HepG2 (cell line): ENCODE data around the gene FAM110D. TPM values are rescaled to one million over a fixed set of nuclear protein-coding genes. Genes with fewer than 3 reads are reported as not detected.

ENCODE experiments used
- ATF7-NPFF ChIP-seq: sonication (generic); formaldehyde crosslinking; IDR thresholded peaks from 2 replicates; pipeline ENCODE4 v1.8.1; 2023; ENCODE audit warnings: mild to moderate bottlenecking, low read depth, missing genetic modification reagents, moderate library complexity
- KMT2A ChIP-seq: sonication (generic); formaldehyde crosslinking; IDR thresholded peaks from 2 replicates; pipeline ENCODE4 v1.4.0; 2020; ENCODE audit warnings: missing genetic modification reagents
- NR2F6 ChIP-seq, 2 experiments: IDR thresholded peaks; 2 replicates each; pipeline ENCODE4 v1.6.1; 2016; ENCODE audit warnings: antibody characterized with exemption in 1 of 2, mild to moderate bottlenecking in 1 of 2
- TCF7L2 ChIP-seq: IDR thresholded peaks from 2 replicates; pipeline ENCODE4 v1.6.1; 2011; ENCODE audit warnings: mild to moderate bottlenecking, low read depth, low read length, moderate library complexity
- ZNF350 ChIP-seq: sonication (generic); formaldehyde crosslinking; IDR thresholded peaks from 2 replicates; pipeline ENCODE4 v1.4.0; 2020; ENCODE audit warnings: mild to moderate bottlenecking, low read depth, missing genetic modification reagents, borderline replicate concordance
- polyA plus RNA-seq, 8 experiments: library from polyadenylated mRNA; depleted of rRNA in 3 of 8; stranded (reverse) in 7 of 8; unstranded in 1 of 8; fragments of >200 nt; fragmentation: Illumina TruSeq in 4 of 8; extraction: Trizol in 4 of 8; gene quantifications; 2 replicates each; pipeline versions ENCODE4 v1.2.1 to v1.2.3, GENCODE V29; 2011 to 2016; ENCODE audit warnings: low read depth in 4 of 8, missing spikeins in 1 of 8, mixed read lengths in 1 of 8; ENCODE audit not compliant: insufficient read depth in 1 of 8
- total RNA-seq, 5 experiments: library from RNA; depleted of rRNA; stranded (reverse); fragments of >200 nt; fragmentation: Illumina TruSeq; extraction: Trizol; gene quantifications; 2 replicates each; pipeline ENCODE4 v1.2.3, GENCODE V29; 2016; ENCODE audit warnings: low read depth in 1 of 5
- TF ChIP-seq, protein P1 (sequence below): sonication (generic); formaldehyde crosslinking; IDR thresholded peaks from 2 replicates; pipeline ENCODE4 v1.5.1; 2020; ENCODE audit warnings: mild to moderate bottlenecking, missing genetic modification reagents, moderate library complexity
- TF ChIP-seq, protein P2 (sequence below): sonication (generic); formaldehyde crosslinking; IDR thresholded peaks from 2 replicates; pipeline ENCODE4 v1.9.0; 2021; ENCODE audit warnings: missing genetic modification reagents, mild to moderate bottlenecking, borderline replicate concordance
- TF ChIP-seq, protein P3 (sequence below): sonication (generic); formaldehyde crosslinking; IDR thresholded peaks from 2 replicates; pipeline ENCODE4 v1.5.1; 2020; ENCODE audit warnings: missing genetic modification reagents, mild to moderate bottlenecking, borderline replicate concordance
- TF ChIP-seq, protein P4 (sequence below): sonication (generic); formaldehyde crosslinking; IDR thresholded peaks from one replicate; pipeline ENCODE4 v1.5.1; 2020; ENCODE audit warnings: mild to moderate bottlenecking, missing genetic modification reagents; ENCODE audit errors: not compliant biosample characterization

Gene FAM110D
- total and polyA plus RNA-seq, 2 of the 13 experiments (the other 11 are each of a cell fraction or from before 2014, with no cell fraction given), result not detected

DNA sequence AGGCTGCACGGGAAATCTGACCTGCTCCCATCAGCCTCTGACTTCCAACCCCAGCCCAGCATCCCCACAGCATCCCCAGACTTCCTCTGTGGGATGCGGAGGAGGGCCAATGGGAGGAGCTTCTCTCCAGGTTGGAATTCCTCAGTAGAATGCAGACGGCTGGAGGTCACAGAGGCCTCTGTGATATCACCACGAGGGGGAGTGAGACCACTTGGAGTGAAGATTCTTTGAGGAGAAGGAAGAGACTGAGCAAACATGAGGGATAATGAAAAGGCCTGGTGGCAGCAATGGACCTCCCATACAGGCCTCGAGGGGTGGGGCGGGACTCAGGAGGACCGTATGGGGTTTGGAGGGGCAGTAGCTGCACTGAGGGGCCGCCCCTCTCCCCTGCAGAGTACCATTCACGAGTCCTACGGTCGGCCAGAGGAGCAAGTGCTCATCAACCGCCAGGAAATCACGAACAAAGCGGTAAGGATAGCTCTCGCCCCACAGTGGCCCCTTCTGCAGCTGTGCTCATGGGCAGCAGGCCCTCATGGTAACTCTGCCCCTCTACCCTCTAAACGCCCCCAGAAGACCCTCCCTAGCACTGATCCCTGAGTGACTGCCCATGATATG is 31.6 kb downstream of the FAM110D start, which contains the start of gene CATSPER4 (continued):
- TF ChIP-seq, protein P1, sequence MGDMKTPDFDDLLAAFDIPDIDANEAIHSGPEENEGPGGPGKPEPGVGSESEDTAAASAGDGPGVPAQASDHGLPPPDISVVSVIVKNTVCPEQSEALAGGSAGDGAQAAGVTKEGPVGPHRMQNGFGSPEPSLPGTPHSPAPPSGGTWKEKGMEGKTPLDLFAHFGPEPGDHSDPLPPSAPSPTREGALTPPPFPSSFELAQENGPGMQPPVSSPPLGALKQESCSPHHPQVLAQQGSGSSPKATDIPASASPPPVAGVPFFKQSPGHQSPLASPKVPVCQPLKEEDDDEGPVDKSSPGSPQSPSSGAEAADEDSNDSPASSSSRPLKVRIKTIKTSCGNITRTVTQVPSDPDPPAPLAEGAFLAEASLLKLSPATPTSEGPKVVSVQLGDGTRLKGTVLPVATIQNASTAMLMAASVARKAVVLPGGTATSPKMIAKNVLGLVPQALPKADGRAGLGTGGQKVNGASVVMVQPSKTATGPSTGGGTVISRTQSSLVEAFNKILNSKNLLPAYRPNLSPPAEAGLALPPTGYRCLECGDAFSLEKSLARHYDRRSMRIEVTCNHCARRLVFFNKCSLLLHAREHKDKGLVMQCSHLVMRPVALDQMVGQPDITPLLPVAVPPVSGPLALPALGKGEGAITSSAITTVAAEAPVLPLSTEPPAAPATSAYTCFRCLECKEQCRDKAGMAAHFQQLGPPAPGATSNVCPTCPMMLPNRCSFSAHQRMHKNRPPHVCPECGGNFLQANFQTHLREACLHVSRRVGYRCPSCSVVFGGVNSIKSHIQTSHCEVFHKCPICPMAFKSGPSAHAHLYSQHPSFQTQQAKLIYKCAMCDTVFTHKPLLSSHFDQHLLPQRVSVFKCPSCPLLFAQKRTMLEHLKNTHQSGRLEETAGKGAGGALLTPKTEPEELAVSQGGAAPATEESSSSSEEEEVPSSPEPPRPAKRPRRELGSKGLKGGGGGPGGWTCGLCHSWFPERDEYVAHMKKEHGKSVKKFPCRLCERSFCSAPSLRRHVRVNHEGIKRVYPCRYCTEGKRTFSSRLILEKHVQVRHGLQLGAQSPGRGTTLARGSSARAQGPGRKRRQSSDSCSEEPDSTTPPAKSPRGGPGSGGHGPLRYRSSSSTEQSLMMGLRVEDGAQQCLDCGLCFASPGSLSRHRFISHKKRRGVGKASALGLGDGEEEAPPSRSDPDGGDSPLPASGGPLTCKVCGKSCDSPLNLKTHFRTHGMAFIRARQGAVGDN, result no peak
- TF ChIP-seq NR2F6 (IDR thresholded peaks at IDR 0.05) (no peak), NR2F6 (CRISPR knock-in tag; IDR thresholded peaks at IDR 0.05) (0 out of 2 replicates have a peak, but pooled peaks have one; percentile 23), ZNF350 (CRISPR knock-in tag) (no peak), TCF7L2 (no peak), ATF7-NPFF (no peak), KMT2A (no peak)
- TF ChIP-seq, protein P2, sequence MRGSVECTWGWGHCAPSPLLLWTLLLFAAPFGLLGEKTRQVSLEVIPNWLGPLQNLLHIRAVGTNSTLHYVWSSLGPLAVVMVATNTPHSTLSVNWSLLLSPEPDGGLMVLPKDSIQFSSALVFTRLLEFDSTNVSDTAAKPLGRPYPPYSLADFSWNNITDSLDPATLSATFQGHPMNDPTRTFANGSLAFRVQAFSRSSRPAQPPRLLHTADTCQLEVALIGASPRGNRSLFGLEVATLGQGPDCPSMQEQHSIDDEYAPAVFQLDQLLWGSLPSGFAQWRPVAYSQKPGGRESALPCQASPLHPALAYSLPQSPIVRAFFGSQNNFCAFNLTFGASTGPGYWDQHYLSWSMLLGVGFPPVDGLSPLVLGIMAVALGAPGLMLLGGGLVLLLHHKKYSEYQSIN (CRISPR knock-in tag), result no peak
- TF ChIP-seq, protein P3, sequence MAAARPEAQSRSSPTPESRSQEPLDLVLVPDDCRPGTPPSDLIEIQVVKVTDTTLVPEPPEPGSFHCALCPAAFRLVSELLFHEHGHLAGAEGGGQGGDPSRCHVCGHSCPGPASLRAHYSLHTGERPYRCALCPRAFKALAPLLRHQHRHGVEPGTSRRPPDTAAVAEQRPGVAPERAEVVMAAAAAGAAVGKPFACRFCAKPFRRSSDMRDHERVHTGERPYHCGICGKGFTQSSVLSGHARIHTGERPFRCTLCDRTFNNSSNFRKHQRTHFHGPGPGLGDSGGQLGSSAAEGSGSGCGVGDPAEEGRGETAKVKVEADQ (CRISPR knock-in tag), result no peak
- TF ChIP-seq, protein P4, sequence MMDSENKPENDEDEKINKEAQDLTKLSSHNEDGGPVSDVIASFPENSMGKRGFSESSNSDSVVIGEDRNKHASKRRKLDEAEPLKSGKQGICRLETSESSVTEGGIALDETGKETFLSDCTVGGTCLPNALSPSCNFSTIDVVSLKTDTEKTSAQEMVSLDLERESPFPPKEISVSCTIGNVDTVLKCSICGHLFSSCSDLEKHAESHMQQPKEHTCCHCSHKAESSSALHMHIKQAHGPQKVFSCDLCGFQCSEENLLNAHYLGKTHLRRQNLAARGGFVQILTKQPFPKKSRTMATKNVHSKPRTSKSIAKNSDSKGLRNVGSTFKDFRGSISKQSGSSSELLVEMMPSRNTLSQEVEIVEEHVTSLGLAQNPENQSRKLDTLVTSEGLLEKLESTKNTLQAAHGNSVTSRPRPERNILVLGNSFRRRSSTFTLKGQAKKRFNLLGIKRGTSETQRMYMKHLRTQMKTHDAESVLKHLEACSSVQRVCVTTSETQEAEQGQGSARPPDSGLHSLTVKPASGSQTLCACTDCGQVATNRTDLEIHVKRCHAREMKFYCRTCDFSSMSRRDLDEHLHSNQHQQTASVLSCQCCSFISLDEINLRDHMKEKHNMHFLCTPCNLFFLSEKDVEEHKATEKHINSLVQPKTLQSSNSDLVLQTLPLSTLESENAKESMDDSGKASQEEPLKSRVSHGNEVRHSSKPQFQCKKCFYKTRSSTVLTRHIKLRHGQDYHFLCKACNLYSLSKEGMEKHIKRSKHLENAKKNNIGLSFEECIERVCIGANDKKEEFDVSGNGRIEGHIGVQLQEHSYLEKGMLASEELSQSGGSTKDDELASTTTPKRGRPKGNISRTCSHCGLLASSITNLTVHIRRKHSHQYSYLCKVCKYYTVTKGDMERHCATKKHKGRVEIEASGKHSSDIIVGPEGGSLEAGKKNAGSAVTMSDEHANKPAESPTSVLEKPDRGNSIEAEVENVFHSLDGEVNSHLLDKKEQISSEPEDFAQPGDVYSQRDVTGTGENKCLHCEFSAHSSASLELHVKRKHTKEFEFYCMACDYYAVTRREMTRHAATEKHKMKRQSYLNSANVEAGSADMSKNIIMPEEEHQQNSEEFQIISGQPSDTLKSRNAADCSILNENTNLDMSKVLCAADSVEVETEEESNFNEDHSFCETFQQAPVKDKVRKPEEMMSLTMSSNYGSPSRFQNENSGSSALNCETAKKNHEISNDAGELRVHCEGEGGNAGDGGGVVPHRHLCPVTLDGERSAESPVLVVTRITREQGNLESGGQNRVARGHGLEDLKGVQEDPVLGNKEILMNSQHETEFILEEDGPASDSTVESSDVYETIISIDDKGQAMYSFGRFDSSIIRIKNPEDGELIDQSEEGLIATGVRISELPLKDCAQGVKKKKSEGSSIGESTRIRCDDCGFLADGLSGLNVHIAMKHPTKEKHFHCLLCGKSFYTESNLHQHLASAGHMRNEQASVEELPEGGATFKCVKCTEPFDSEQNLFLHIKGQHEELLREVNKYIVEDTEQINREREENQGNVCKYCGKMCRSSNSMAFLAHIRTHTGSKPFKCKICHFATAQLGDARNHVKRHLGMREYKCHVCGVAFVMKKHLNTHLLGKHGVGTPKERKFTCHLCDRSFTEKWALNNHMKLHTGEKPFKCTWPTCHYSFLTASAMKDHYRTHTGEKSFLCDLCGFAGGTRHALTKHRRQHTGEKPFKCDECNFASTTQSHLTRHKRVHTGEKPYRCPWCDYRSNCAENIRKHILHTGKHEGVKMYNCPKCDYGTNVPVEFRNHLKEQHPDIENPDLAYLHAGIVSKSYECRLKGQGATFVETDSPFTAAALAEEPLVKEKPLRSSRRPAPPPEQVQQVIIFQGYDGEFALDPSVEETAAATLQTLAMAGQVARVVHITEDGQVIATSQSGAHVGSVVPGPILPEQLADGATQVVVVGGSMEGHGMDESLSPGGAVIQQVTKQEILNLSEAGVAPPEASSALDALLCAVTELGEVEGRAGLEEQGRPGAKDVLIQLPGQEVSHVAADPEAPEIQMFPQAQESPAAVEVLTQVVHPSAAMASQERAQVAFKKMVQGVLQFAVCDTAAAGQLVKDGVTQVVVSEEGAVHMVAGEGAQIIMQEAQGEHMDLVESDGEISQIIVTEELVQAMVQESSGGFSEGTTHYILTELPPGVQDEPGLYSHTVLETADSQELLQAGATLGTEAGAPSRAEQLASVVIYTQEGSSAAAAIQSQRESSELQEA (CRISPR knock-in tag), result no peak
